HG03565 (cell line): ENCODE measurements around the gene TSSK1B.
"Not testable (repeated sequence)": the region's sequence is repeated elsewhere in the genome, so short reads cannot be mapped to it uniquely, and the experiment has no call there.

ENCODE experiments used
- ATAC-seq: cut with Tn5 transposase; IDR thresholded peaks from one replicate; pipeline ENCODE4 v1.9.1; 2021; ENCODE audit warnings: mild to moderate bottlenecking, moderate library complexity; ENCODE audit not compliant: unreplicated experiment

Gene TSSK1B, protein sequence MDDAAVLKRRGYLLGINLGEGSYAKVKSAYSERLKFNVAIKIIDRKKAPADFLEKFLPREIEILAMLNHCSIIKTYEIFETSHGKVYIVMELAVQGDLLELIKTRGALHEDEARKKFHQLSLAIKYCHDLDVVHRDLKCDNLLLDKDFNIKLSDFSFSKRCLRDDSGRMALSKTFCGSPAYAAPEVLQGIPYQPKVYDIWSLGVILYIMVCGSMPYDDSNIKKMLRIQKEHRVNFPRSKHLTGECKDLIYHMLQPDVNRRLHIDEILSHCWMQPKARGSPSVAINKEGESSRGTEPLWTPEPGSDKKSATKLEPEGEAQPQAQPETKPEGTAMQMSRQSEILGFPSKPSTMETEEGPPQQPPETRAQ

GRCh38 chr5:113434889-113435288 is at the start of gene TSSK1B:
TSSK1B (minus strand) TSS chr5:113434989; CDS start chr5:113434839, 150 bp downstream.
- ATAC-seq, result no peak

GRCh38 chr5:113480243-113480642 is 45.5 kb upstream of the TSSK1B start:
- no peak for ATAC-seq

DNA sequence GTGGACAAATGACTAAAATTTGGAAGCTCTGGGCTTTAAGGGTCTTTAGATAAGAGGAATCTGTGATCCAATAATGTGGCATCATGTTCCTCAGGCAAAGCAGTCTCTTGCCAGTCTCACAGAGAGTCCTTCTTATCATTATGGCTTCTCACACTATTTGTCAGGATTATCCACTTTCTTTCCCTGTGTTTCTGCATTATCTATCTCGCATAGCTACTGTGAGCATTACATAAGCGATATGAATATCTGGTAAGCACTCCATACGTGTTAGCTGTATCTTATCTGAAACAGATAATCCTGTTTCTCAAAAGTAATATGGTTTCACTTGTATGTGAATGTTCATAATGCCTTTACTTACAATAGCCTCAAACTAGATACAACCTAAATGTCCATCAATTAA is 43.9 kb upstream of the TSSK1B start:
- no peak for ATAC-seq

GRCh38 chr5:113474100-113474728 is 39.4 kb upstream of the TSSK1B start:
- ATAC-seq, result no peak

GRCh38 chr5:113463032-113463431 is 28.2 kb upstream of the TSSK1B start:
- ATAC-seq, result no peak

DNA sequence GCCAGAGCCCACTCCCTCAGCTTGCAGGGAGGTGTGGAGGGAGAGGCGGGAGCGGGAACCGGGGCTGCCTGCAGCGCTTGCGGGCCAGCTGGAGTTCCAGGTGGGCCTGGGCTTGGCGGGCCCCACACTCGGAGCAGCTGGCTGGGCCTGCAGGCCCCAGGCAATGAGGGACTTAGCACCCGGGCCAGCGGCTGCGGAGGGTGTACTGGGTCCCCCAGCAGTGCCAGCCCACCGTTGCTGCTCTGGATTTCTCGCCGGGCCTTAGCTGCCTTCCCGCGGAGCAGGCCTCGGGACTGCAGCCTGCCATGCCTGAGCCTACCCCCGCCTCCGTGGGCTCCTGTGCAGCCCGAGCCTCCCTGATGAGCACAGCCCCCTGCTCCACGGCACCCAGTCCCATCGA is 22.3 kb upstream of the TSSK1B start:
- not testable (repeated sequence) for ATAC-seq

DNA sequence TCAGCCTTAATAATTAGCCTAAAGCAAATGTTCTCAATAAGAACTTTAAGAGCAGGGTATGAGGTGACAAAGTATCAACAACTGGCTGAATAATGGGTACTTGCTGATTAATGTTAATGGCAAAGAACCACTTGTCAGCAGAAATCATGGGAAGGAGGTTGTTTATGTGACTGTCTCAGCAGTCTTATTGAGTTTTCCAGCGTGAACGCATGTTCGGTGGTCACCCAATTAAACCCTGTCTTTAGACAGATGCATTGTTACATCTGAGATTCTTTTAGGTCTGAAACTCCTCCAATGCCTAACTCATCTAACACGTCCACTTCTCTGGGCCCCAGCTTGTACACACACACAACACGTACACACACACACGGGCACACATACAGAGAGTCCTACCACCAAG is 18.2 kb upstream of the TSSK1B start:
- ATAC-seq, result no peak

DNA sequence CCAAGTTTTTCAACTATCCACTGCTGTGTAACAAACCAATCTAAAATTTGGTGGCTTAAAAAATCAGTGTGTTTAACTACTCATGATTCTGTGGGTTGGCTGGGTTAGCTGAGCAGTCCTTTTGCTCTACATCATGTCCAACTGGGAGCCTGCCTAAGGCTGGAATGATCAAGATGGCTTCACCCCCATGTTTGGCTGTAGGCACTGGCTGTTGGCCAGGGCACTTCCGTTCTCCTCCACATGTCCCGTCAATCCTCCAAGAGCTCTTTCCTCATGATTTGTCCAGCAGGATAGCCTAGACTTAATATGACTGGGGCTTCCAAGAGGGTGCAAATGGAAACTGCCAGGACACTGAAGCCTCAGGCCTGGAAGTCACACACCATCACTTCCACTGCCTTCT is 17.0 kb upstream of the TSSK1B start:
- no peak for ATAC-seq

- no peak for ATAC-seq
These were observed 16.1 kb upstream of the TSSK1B start for GRCh38 chr5:113450929-113451328.

DNA sequence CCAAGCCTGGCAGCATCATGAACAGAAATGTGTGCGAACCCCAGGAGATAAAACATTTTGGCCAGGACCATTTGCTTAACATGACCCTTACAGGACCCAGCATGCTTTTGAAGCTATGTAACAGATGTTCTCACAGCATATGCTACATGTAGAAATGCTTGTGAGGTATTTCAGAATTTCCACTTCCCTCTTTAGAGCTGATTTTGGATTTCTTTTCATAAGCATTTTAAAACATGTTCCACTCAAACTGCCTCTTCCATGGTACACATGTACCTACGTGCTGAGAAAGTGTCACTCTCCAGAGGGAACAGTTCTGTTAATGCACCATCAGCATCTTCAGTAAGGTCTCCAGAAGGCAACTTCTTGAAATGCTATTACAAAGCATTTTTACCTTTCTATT is 15.7 kb upstream of the TSSK1B start:
- no peak for ATAC-seq

DNA sequence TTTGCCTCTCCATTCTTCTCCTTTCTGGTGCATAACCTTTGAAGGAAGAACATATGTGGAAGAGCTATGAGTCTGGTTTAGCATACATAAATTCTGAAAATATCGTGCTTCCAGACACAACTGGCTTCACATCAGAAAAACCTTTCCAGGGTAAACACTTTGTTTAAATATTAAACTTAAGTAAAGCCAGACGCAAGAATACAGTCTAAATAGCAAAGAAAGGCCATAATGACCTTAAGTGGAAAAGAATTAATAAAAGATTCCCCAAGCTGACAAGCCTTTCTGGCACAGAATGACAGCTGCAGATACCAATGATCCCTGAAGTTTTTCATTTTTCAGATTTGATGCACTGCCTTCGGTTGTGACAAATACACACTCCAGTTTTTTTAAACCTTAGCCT is 13.5 kb upstream of the TSSK1B start:
- no peak for ATAC-seq

- no peak for ATAC-seq
These were observed 12.8 kb upstream of the TSSK1B start for GRCh38 chr5:113447498-113448050.

DNA sequence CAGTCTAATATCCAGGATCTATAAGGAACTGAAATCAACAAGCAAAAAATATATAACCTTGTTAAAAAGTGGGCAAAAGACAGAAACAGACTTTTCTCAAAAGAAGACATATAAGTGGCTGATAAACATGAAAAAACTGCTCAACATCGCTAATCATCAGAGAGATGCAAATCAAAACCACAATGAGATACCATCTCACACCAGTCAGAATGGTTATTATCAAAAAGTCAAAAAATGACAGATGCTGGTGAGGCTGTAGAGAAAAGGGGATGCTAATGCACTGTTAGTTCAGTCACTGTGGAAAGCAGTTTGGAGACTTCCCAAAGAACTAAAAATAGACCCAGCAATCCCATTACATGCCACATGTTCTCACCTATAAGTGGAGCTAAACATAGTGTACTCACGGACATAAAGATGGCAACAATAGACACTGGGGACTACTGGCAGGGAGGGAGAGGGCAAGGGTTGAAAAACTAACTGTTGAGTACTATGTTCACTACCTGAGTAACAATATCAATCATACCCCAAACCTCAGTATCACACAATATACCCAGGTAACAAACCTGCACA is 11.7 kb upstream of the TSSK1B start:
- no peak for ATAC-seq

DNA sequence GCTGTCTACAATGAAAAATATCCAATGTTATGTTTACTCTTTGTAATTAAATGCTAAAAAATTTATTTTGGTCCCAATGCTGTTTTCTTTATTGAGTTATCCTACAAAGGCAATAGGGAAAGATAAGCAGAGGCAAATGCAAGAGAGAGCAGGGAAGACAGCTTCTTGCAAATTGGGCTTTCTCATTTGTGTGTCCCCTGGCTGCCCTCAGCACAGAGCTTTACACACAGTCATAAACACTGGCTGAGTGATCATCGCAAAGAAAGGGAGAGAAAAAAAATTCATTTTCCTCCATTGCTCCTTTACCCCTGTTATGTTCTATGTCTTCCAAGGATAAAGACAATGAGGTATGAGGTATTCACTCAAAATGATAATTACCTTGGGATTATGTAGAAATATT is 2.3 kb upstream of the TSSK1B start:
- no peak for ATAC-seq

- ATAC-seq, result no peak
These were observed 786 bp upstream of the TSSK1B start for GRCh38 chr5:113435575-113435974.

DNA sequence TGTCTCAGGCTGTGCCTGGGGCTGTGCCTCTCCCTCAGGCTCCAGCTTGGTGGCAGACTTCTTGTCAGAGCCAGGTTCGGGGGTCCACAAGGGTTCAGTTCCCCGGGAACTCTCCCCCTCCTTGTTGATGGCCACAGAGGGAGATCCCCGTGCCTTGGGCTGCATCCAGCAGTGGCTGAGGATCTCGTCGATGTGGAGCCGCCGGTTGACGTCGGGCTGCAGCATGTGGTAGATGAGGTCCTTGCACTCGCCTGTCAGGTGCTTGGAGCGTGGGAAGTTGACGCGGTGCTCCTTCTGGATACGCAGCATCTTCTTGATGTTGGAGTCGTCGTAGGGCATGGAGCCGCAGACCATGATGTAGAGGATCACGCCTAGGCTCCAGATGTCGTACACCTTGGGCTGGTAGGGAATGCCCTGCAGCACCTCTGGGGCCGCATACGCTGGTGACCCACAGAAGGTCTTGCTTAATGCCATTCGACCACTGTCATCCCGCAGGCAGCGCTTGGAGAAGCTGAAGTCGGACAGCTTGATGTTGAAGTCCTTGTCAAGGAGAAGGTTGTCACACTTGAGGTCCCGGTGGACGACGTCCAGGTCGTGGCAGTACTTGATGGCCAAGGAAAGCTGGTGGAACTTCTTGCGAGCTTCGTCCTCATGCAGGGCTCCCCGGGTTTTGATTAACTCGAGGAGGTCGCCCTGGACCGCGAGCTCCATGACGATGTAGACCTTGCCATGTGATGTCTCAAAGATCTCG is 752 bp downstream of the TSSK1B start:
- ATAC-seq, result no peak

- no peak for ATAC-seq
These were observed 1.7 kb downstream of the TSSK1B start for GRCh38 chr5:113433071-113433470.

DNA sequence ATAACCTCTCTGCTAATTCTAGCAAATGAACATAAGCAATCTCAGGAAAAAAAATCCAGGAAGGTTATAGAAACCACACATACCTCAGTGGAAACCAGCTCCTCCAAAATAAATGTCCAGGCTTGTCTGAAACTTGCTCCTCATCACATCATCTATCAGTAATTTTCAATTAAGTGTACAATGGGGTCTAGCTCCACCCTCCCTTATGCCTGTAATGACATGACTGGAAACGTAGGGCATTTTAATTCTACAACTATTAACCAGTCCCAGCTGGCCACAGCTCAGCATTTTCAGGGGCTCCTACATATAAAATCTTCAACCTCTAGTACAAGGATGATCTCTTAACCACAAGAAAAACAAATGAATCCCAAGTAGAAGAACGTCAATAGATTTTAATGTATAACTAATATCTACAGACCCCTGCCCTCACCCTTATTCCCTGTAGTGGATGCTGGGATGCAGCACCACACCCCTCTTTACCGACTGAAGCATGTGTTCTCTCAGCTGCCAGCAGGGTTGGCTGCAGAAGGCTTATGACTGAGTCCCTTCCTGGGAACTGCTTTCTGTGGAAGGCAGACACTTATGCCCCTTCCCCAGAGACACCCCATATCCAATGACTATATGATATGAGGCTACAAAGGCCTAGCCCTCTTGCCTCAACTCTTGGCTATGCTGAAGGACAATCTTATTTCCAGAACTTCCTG is 6.8 kb downstream of the TSSK1B start:
- ATAC-seq, result no peak

DNA sequence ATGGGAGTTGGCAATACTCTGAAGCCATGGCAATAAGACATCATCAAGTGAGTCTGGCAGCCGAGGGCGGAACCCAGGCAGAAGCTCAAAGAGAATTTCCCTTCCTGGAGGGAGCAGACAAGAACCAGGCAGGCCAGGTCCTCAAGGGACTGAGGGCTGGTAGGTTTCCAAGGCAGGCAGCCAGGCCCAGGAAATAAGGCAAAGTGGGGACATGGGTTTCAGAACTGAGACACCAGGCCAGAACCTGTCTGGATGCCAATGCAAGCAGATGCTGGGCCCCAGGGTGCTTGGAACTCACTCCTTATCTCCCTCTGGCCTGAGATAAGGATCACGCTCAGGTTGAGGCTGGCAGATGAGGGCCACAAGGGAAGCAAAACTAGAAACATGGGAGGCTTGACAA is 8.9 kb downstream of the TSSK1B start:
- ATAC-seq, result no peak

- ATAC-seq, result no peak
These were observed 13.1 kb downstream of the TSSK1B start for GRCh38 chr5:113421693-113422092.

DNA sequence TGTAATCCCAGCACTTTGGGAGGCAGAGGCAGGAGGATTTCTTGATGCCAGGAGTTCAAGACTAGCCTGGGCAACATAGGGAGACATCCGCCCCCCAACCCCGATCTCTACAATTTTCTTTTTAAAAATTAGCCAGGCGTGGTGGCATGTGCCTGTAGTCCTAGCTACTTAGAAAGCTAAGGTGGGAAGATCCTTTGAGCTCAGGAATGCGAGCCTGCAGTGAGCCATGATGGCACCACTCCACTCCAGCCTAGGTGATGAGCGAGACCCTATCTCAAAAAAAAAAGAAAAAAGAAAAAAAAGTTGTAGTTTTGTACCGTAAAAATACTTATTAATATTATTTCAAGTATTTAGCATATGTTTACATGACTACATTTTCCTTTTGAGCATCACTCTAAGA is 29.3 kb downstream of the TSSK1B start:
- no peak for ATAC-seq
